DMS 273 (cell line): ENCODE results near the gene TBC1D12.
"Not testable (repeated sequence)": the region's sequence is repeated elsewhere in the genome, so short reads cannot be mapped to it uniquely, and the experiment has no call there.

ENCODE experiments used
- DNase-seq: peaks from one replicate; lab custom pipeline; 2025; ENCODE audit not compliant: unreplicated experiment; lab: John Stamatoyannopoulos, UW

The TBC1D12 gene

GRCh38 chr10:94402204-94402842 lies at the start of gene TBC1D12:
TBC1D12 (plus strand) TSS chr10:94402541; CDS start chr10:94402614, 73 bp downstream.
- peak; percentile 95 for DNase-seq

- DNase-seq, result no peak
Observed at GRCh38 chr10:94353336-94353735, 49.0 kb upstream of the TBC1D12 start.

- DNase-seq, result no peak
Observed at GRCh38 chr10:94355841-94356240, 46.5 kb upstream of the TBC1D12 start.

- DNase-seq, result no peak
Observed at GRCh38 chr10:94357193-94357592, 45.1 kb upstream of the TBC1D12 start.

GRCh38 chr10:94358480-94358879 lies 43.9 kb upstream of the TBC1D12 start:
- no peak for DNase-seq

- DNase-seq, result peak; percentile 43
Observed at GRCh38 chr10:94361171-94361794, 41.1 kb upstream of the TBC1D12 start.

GRCh38 chr10:94362360-94363250 lies 39.7 kb upstream of the TBC1D12 start, which contains the start of gene NOC3L:
NOC3L (minus strand) TSS chr10:94362939; CDS start chr10:94362838, 101 bp downstream.
- peak; percentile 97 for DNase-seq

- DNase-seq, result no peak
Observed at GRCh38 chr10:94363251-94363565, 39.1 kb upstream of the TBC1D12 start.

- DNase-seq, result no peak
Observed at GRCh38 chr10:94364482-94364881, 37.9 kb upstream of the TBC1D12 start.

GRCh38 chr10:94366382-94366781 lies 36.0 kb upstream of the TBC1D12 start:
- DNase-seq, result no peak

- DNase-seq, result no peak
Observed at GRCh38 chr10:94370501-94370900, 31.8 kb upstream of the TBC1D12 start.

GRCh38 chr10:94375374-94375773 lies 27.0 kb upstream of the TBC1D12 start:
- DNase-seq, result no peak

- DNase-seq, result peak; percentile 5
Observed at GRCh38 chr10:94376865-94377264, 25.5 kb upstream of the TBC1D12 start.

- DNase-seq, result no peak
Observed at GRCh38 chr10:94383530-94383929, 18.8 kb upstream of the TBC1D12 start.

- not testable (repeated sequence) for DNase-seq
Observed at GRCh38 chr10:94385733-94386132, 16.6 kb upstream of the TBC1D12 start.

GRCh38 chr10:94392117-94392516 lies 10.2 kb upstream of the TBC1D12 start:
- not testable (repeated sequence) for DNase-seq

GRCh38 chr10:94397549-94398370 lies 4.6 kb upstream of the TBC1D12 start:
- DNase-seq, result no peak

- no peak for DNase-seq
Observed at GRCh38 chr10:94398762-94399161, 3.6 kb upstream of the TBC1D12 start.

- peak; percentile 70 for DNase-seq
Observed at GRCh38 chr10:94402843-94403379, 570 bp downstream of the TBC1D12 start.

- peak; percentile 68 for DNase-seq
Observed at GRCh38 chr10:94403380-94404213, 1.3 kb downstream of the TBC1D12 start.
